CD4-positive, CD25-positive, alpha-beta regulatory T cell (primary cell): ENCODE data around the gene ZNF764. TPM values are rescaled to one million over a fixed set of nuclear protein-coding genes. Genes with fewer than 3 reads are reported as not detected.
A peak's percentile ranks its signal among the peaks of the same experiment; 100 is the strongest.

ENCODE experiments used
- ATAC-seq, 2 donors: fragments of 150-1000 bp; cut with Tn5 transposase; one replicate each; pipeline ENCODE4 v1.10.0; 2021; ENCODE audit warnings: low read depth in 2 of 2, moderate number of reproducible peaks in 2 of 2, moderate library complexity in 1 of 2
- DNase-seq, 3 donors: peaks; one replicate each; pipeline versions ENCODE4 v3.0.0 to v3.0.0-alpha.2; 2012 to 2022; ENCODE audit warnings: mixed read lengths in 1 of 3
- H3K27ac ChIP-seq: one replicate; pipeline ENCODE4 v1.7.0; 2013; ENCODE audit warnings: mild to moderate bottlenecking, low read length; ENCODE audit not compliant: insufficient read depth, poor library complexity, severe bottlenecking
- H3K27me3 ChIP-seq: one replicate; pipeline ENCODE4 v1.7.0; 2013; ENCODE audit warnings: low read length; ENCODE audit not compliant: control insufficient read depth, insufficient read depth
- H3K36me3 ChIP-seq: one replicate; pipeline ENCODE4 v1.7.0; 2013; ENCODE audit warnings: mild to moderate bottlenecking, low read length, moderate library complexity; ENCODE audit not compliant: control insufficient read depth, insufficient read depth
- H3K4me1 ChIP-seq: 2 replicates; pipeline ENCODE4 v1.7.0; 2013; ENCODE audit warnings: mild to moderate bottlenecking, low read length; ENCODE audit not compliant: insufficient read depth, control insufficient read depth, poor library complexity, severe bottlenecking
- H3K4me3 ChIP-seq: one replicate; pipeline ENCODE4 v1.7.0; 2013; ENCODE audit warnings: low read depth, mild to moderate bottlenecking, low read length, moderate library complexity
- H3K9me3 ChIP-seq, 2 experiments: 1 replicate in 1 of 2; 2 replicates in 1 of 2; pipeline ENCODE4 v1.7.0; 2013; ENCODE audit warnings: low read length in 2 of 2, mild to moderate bottlenecking in 1 of 2, moderate library complexity in 1 of 2; ENCODE audit not compliant: control insufficient read depth in 2 of 2
- H3K27ac Mint-ChIP-seq, 3 donors: one replicate each; pipeline ENCODE4 v1.8.0; 2020 to 2022; ENCODE audit warnings: mild to moderate bottlenecking in 3 of 3, mixed read lengths in 3 of 3, moderate library complexity in 2 of 3
- H3K27me3 Mint-ChIP-seq: one replicate; pipeline ENCODE4 v1.8.0; 2022; ENCODE audit warnings: mild to moderate bottlenecking, mixed read lengths
- H3K36me3 Mint-ChIP-seq: one replicate; pipeline ENCODE4 v1.8.0; 2020; ENCODE audit warnings: mixed read lengths
- H3K4me1 Mint-ChIP-seq, 4 donors: one replicate each; pipeline ENCODE4 v1.8.0; 2020 to 2022; ENCODE audit warnings: mixed read lengths in 4 of 4, mild to moderate bottlenecking in 1 of 4
- H3K4me3 Mint-ChIP-seq, 4 donors: one replicate each; pipeline ENCODE4 v1.8.0; 2020 to 2022; ENCODE audit warnings: mild to moderate bottlenecking in 4 of 4, mixed read lengths in 4 of 4, moderate library complexity in 3 of 4
- H3K9me3 Mint-ChIP-seq, 7 donors: one replicate each; pipeline ENCODE4 v1.8.0; 2020 to 2022; ENCODE audit warnings: mixed read lengths in 7 of 7, mild to moderate bottlenecking in 3 of 7, moderate library complexity in 2 of 7
- polyA plus RNA-seq, 4 donors: library from polyadenylated mRNA; unstranded; fragments of 300-500 nt; fragmentation: Illumina TruSeq; gene quantifications; one replicate each; pipeline ENCODE4 v1.2.3, GENCODE V29; 2021
- total RNA-seq: library from RNA; stranded (reverse); gene quantifications from one replicate; pipeline ENCODE4 v1.2.3, GENCODE V29; 2022

The ZNF764 gene
- total and polyA plus RNA-seq, 5 donors from 2014 or later: 4.8 to 15.6 (median 6.1) TPM

- Mint-ChIP-seq H3K4me1 (peaks cover 1 to 38% (median 10%) of the 10 kb centered on the region in 4 donors), H3K36me3 (peaks cover 4% of the 10 kb centered on the region), H3K9me3 (no peaks in the 10 kb centered on the region)
Measured at GRCh38 chr16:30582611-30583340, 24.6 kb upstream of the ZNF764 start.

GRCh38 chr16:30581457-30581856 lies 23.3 kb upstream of the ZNF764 start:
- Mint-ChIP-seq H3K9me3 (no peaks in the 10 kb centered on the region), H3K4me1 (peaks cover 0 to 30% (median 10%) of the 10 kb centered on the region in 4 donors), H3K4me3 (peak overlapping the region in 1 of 4 donors; percentile 21), H3K36me3 (peaks cover 4% of the 10 kb centered on the region), H3K27me3 (no peaks in the 10 kb centered on the region), H3K27ac (no peak overlapping the region)
- H3K4me3 ChIP-seq: no peak overlapping the region
- H3K27me3 ChIP-seq: no peaks in the 10 kb centered on the region
- ATAC-seq (no peak), DNase-seq (no peak)
- H3K9me3 ChIP-seq: no peaks in the 10 kb centered on the region
- peaks cover 12% of the 10 kb centered on the region for H3K36me3 ChIP-seq
- H3K4me1 ChIP-seq: peaks cover 19% of the 10 kb centered on the region
- no peak overlapping the region for H3K27ac ChIP-seq

More at GRCh38 chr16:30582611-30583340, 24.6 kb upstream of the ZNF764 start:
- DNase-seq: no peak
- no peaks in the 10 kb centered on the region for H3K9me3 ChIP-seq
- peaks cover 12% of the 10 kb centered on the region for H3K36me3 ChIP-seq
- no peak for ATAC-seq
- no peak overlapping the region for H3K4me3 Mint-ChIP-seq
- H3K4me1 ChIP-seq: peaks cover 27% of the 10 kb centered on the region
- no peak overlapping the region for H3K27ac Mint-ChIP-seq
- no peak overlapping the region for H3K27ac ChIP-seq
- no peak overlapping the region for H3K4me3 ChIP-seq
- H3K27me3 ChIP-seq: no peaks in the 10 kb centered on the region
- H3K27me3 Mint-ChIP-seq: no peaks in the 10 kb centered on the region

DNA sequence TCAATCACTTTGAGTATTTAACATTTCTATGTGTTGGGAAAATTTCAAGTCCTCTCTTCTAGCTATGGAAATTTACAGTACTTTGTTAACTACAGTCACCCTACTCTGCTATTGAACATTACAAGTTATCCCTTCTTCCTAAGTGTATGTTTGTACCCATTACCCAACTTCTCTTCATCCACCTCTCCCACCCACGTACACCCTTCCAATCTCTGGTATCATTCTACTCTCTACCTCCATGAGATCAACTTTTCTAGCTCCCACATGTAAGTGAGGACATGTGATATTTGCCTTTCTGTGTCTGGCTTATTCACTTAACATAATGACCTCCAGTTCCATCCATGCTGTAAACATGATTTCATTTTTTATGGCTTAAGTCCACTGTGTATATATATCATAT lies 16.5 kb upstream of the ZNF764 start:
- DNase-seq (no peak), ATAC-seq (no peak)
- Mint-ChIP-seq H3K4me3 (peak overlapping the region in 1 of 4 donors; percentile 45), H3K27ac (peak overlapping the region in 1 of 3 donors; percentile 82), H3K9me3 (no peaks in the 10 kb centered on the region), H3K27me3 (no peaks in the 10 kb centered on the region), H3K4me1 (peaks cover 5 to 25% (median 14%) of the 10 kb centered on the region in 4 donors), H3K36me3 (no peaks in the 10 kb centered on the region)
- Histone ChIP-seq H3K27me3 (no peaks in the 10 kb centered on the region), H3K36me3 (no peaks in the 10 kb centered on the region), H3K27ac (no peak overlapping the region), H3K4me3 (no peak overlapping the region), H3K4me1 (peaks cover 23% of the 10 kb centered on the region), H3K9me3 (no peaks in the 10 kb centered on the region)

GRCh38 chr16:30571445-30572322 lies 13.5 kb upstream of the ZNF764 start, which contains the start of gene ZNF688:
Gene ZNF688, minus strand, starts transcription at chr16:30571714. Its CDS starts 85 bp downstream, at chr16:30571629.
- H3K4me3 Mint-ChIP-seq: peak within 1 kb of the TSS; percentile 93 to 99 (median 94)
- Histone ChIP-seq H3K4me3 (peak within 1 kb of the TSS; percentile 88), H3K9me3 (no peaks in the 10 kb centered on the region), H3K4me1 (peaks cover 50% of the 10 kb centered on the region), H3K36me3 (no peaks in the 10 kb centered on the region), H3K27ac (peak within 1 kb of the TSS; percentile 97), H3K27me3 (no peaks in the 10 kb centered on the region)
- peaks cover 17 to 48% (median 27%) of the 10 kb centered on the region in 4 donors for H3K4me1 Mint-ChIP-seq
- H3K36me3 Mint-ChIP-seq: no peaks in the 10 kb centered on the region
- peak within 1 kb of the TSS; percentile 95 to 99 (median 97) for H3K27ac Mint-ChIP-seq
- peak; percentile 82 to 83 for ATAC-seq
- no peaks in the 10 kb centered on the region for H3K9me3 Mint-ChIP-seq
- peak; percentile 95 to 99 (median 97) for DNase-seq
- no peaks in the 10 kb centered on the region for H3K27me3 Mint-ChIP-seq

DNA sequence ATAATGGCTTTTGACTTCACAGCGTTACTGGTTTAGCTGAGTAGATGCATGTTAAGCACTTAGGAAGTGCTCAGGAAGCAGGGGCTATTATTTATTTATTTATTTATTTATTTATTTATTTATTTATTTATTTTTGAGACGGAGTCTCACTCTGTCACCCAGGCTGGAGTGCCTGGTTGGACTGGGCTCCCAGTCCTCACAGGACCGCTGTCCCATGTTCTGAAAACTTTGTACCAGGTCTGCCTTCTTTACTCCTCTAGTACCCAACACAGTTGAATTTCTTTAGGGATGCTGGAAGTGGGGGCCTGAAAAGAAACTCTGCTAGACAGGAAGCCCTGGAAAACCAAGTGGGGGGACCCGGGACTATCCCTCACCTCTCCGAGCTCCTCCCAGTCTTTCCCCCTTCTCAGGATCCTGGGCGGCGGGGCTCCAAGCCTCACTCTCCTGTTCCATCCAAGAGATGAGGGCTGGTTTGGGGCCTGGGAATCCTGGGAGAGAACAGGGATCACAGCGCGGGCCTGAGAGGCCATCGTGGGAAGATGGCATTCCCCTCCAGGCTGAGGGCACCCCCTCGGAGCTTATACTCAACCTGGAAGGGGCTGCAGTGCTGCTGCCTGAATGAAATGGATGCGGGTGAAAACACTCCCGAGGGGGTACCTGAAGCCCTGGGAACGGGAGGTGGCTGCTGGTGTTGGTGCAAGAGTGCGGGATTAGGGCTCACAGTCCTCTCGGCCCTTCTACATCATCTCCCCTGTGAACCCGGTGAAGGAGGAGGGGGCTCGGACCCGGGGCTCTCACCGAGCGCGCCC lies 12.7 kb upstream of the ZNF764 start:
- peak overlapping the region; percentile 70 for H3K4me3 ChIP-seq
- H3K27me3 ChIP-seq: no peaks in the 10 kb centered on the region
- peaks cover 50% of the 10 kb centered on the region for H3K4me1 ChIP-seq
- no peak for DNase-seq
- peak overlapping the region; percentile 97 for H3K27ac ChIP-seq
- Mint-ChIP-seq H3K4me1 (peaks cover 17 to 54% (median 31%) of the 10 kb centered on the region in 4 donors), H3K27ac (peak overlapping the region; percentile 95 to 99 (median 96)), H3K9me3 (no peaks in the 10 kb centered on the region), H3K27me3 (no peaks in the 10 kb centered on the region), H3K4me3 (peak overlapping the region; percentile 86 to 94 (median 90)), H3K36me3 (no peaks in the 10 kb centered on the region)
- H3K9me3 ChIP-seq: no peaks in the 10 kb centered on the region
- no peak for ATAC-seq
- no peaks in the 10 kb centered on the region for H3K36me3 ChIP-seq

DNA sequence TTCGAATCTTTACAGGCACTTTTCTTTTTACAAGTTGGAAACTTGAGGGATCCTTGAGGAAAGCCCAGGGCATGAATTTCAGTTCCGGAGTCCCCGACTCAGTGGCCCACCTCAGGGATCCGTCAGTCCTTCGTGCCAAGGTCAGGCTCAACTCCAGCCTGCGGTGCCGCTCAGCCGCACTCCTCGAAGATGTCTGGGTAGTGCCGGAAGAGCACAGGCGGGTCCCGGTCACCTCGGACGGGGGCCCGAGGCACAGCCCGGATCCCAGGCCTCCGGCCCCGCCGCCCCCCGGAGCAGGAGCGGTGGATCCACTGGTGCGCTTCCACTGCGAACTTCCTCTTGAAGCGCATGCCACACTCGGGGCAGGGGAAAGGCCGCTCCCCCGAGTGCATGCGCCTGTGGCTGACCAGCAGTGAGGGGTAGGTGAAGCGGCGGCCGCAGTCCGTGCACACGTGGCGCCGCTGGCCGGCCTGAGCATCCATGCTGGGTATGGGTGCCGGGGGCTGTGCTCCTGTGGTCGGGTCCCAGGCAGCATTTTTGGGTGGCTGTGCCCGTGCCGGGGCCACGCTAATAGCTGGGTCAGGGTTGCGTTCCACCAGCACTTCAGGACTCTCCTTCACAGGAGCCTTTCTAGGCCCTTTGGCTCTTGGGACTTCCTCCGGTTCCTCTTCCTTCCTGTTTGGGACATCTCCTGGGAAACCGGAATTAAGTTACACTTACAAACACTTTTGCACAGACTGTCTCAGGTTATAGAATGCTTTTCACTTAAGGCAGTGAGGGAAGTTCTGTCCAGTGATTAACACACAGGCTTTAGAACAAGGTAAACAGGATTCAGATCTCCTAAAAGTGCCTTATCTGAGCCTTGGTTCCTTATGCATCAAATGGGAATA lies 11.8 kb upstream of the ZNF764 start:
- no peak for ATAC-seq
- Mint-ChIP-seq H3K4me3 (peak overlapping the region; percentile 86 to 94 (median 88)), H3K27ac (peak overlapping the region; percentile 51 to 95 (median 91)), H3K4me1 (peaks cover 16 to 54% (median 32%) of the 10 kb centered on the region in 4 donors), H3K9me3 (no peaks in the 10 kb centered on the region), H3K27me3 (no peaks in the 10 kb centered on the region), H3K36me3 (no peaks in the 10 kb centered on the region)
- H3K27me3 ChIP-seq: no peaks in the 10 kb centered on the region
- no peaks in the 10 kb centered on the region for H3K36me3 ChIP-seq
- DNase-seq: no peak
- H3K27ac ChIP-seq: peak overlapping the region; percentile 95
- no peaks in the 10 kb centered on the region for H3K9me3 ChIP-seq
- H3K4me3 ChIP-seq: peak overlapping the region; percentile 70
- peaks cover 50% of the 10 kb centered on the region for H3K4me1 ChIP-seq
